Measurements from ENCODE around the gene MIB2. TPM values are rescaled to one million over a fixed set of nuclear protein-coding genes. Genes with fewer than 3 reads are reported as not detected.
"Not testable (repeated sequence)": the region's sequence is repeated elsewhere in the genome, so short reads cannot be mapped to it uniquely, and the experiment has no call there.

The MIB2 gene
- total RNA-seq, 6 experiments from 2014 or later, result 41.9 to 62.8 (median 44.0) TPM

GRCh38 chr1:1638528-1638927, 23.2 kb downstream of the MIB2 start:
- H3K27ac Mint-ChIP-seq; H3K27me3 Mint-ChIP-seq (ENCODE audit: insufficient read depth); H3K4me3 Mint-ChIP-seq; H3K4me1 Mint-ChIP-seq (ENCODE audit: low read depth); H3K9me3 Mint-ChIP-seq; H3K36me3 Mint-ChIP-seq (ENCODE audit: low read depth); DNase-seq: not testable (repeated sequence)

GRCh38 chr1:1639368-1639767, 24.1 kb downstream of the MIB2 start:
- not testable (repeated sequence) for H3K4me3 Mint-ChIP-seq; H3K4me1 Mint-ChIP-seq (ENCODE audit: low read depth); DNase-seq; H3K27me3 Mint-ChIP-seq (ENCODE audit: insufficient read depth); H3K36me3 Mint-ChIP-seq (ENCODE audit: low read depth); H3K27ac Mint-ChIP-seq; H3K9me3 Mint-ChIP-seq

- not testable (repeated sequence) for H3K27ac Mint-ChIP-seq; H3K4me1 Mint-ChIP-seq (ENCODE audit: low read depth); H3K27me3 Mint-ChIP-seq (ENCODE audit: insufficient read depth); H3K9me3 Mint-ChIP-seq; DNase-seq; H3K36me3 Mint-ChIP-seq (ENCODE audit: low read depth); H3K4me3 Mint-ChIP-seq
Observed at GRCh38 chr1:1640081-1640480, 24.8 kb downstream of the MIB2 start.

- not testable (repeated sequence) for DNase-seq; H3K4me3 Mint-ChIP-seq; H3K36me3 Mint-ChIP-seq (ENCODE audit: low read depth); H3K27me3 Mint-ChIP-seq (ENCODE audit: insufficient read depth); H3K27ac Mint-ChIP-seq; H3K4me1 Mint-ChIP-seq (ENCODE audit: low read depth); H3K9me3 Mint-ChIP-seq
Observed at GRCh38 chr1:1640711-1641461, 25.6 kb downstream of the MIB2 start.

- not testable (repeated sequence) for H3K27ac Mint-ChIP-seq; H3K9me3 Mint-ChIP-seq; H3K4me1 Mint-ChIP-seq (ENCODE audit: low read depth); H3K4me3 Mint-ChIP-seq; H3K27me3 Mint-ChIP-seq (ENCODE audit: insufficient read depth); DNase-seq
- H3K36me3 Mint-ChIP-seq (ENCODE audit: low read depth), result peaks cover 38% of the 10 kb centered on the region
Observed at GRCh38 chr1:1646326-1646725, 31.0 kb downstream of the MIB2 start.

GRCh38 chr1:1647567-1648241, 32.4 kb downstream of the MIB2 start:
- not testable (repeated sequence) for H3K4me1 Mint-ChIP-seq (ENCODE audit: low read depth); H3K4me3 Mint-ChIP-seq; H3K27ac Mint-ChIP-seq; DNase-seq; H3K9me3 Mint-ChIP-seq; H3K27me3 Mint-ChIP-seq (ENCODE audit: insufficient read depth)
- H3K36me3 Mint-ChIP-seq (ENCODE audit: low read depth), result peaks cover 49% of the 10 kb centered on the region

GRCh38 chr1:1648265-1648664, 33.0 kb downstream of the MIB2 start:
- not testable (repeated sequence) for DNase-seq; H3K27ac Mint-ChIP-seq; H3K9me3 Mint-ChIP-seq; H3K4me3 Mint-ChIP-seq; H3K4me1 Mint-ChIP-seq (ENCODE audit: low read depth); H3K27me3 Mint-ChIP-seq (ENCODE audit: insufficient read depth)
- H3K36me3 Mint-ChIP-seq (ENCODE audit: low read depth), result peaks cover 49% of the 10 kb centered on the region

GRCh38 chr1:1658583-1659549, 43.6 kb downstream of the MIB2 start, which contains the start of gene CDK11B:
TSS of gene CDK11B (minus strand) at chr1:1659004. CDS start at chr1:1657485, 1,519 bp downstream.
- peaks cover 17% of the 10 kb centered on the region for H3K4me1 Mint-ChIP-seq (ENCODE audit: low read depth)
- DNase-seq, result peak; percentile 98
- not testable (repeated sequence) for H3K36me3 Mint-ChIP-seq (ENCODE audit: low read depth); H3K9me3 Mint-ChIP-seq; H3K27me3 Mint-ChIP-seq (ENCODE audit: insufficient read depth)
- peak; percentile 68 for TF ChIP-seq CTCF (IDR thresholded peaks at IDR 0.05)
- H3K27ac Mint-ChIP-seq, result peak within 1 kb of the TSS; percentile 99
- peak within 1 kb of the TSS; percentile 90 for H3K4me3 Mint-ChIP-seq

GRCh38 chr1:1662392-1662791, 47.1 kb downstream of the MIB2 start:
- not testable (repeated sequence) for H3K36me3 Mint-ChIP-seq (ENCODE audit: low read depth)
- H3K4me3 Mint-ChIP-seq, result peak overlapping the region; percentile 60
- peak; percentile 78 for DNase-seq

GRCh38 chr1:1662830-1663560, 47.7 kb downstream of the MIB2 start:
- H3K9me3 Mint-ChIP-seq; H3K27me3 Mint-ChIP-seq (ENCODE audit: insufficient read depth); H3K36me3 Mint-ChIP-seq (ENCODE audit: low read depth); DNase-seq: not testable (repeated sequence)
- Mint-ChIP-seq H3K4me1 (ENCODE audit: low read depth) (peaks cover 17% of the 10 kb centered on the region), H3K27ac (peak overlapping the region; percentile 89), H3K4me3 (peak overlapping the region; percentile 60)

More at GRCh38 chr1:1662392-1662791, 47.1 kb downstream of the MIB2 start:
- peaks cover 17% of the 10 kb centered on the region for H3K4me1 Mint-ChIP-seq (ENCODE audit: low read depth)
- peak overlapping the region; percentile 89 for H3K27ac Mint-ChIP-seq
- H3K27me3 Mint-ChIP-seq (ENCODE audit: insufficient read depth); H3K9me3 Mint-ChIP-seq: not testable (repeated sequence)

- not testable (repeated sequence) for H3K27me3 Mint-ChIP-seq (ENCODE audit: insufficient read depth); H3K36me3 Mint-ChIP-seq (ENCODE audit: low read depth); DNase-seq; H3K4me3 Mint-ChIP-seq; H3K27ac Mint-ChIP-seq; H3K9me3 Mint-ChIP-seq
- peaks cover 17% of the 10 kb centered on the region for H3K4me1 Mint-ChIP-seq (ENCODE audit: low read depth)
Observed at GRCh38 chr1:1664318-1664717, 49.0 kb downstream of the MIB2 start.

Measured in HFFc6 (cell line).